ENCODE data around the gene KRTAP9-7.

- TF ChIP-seq CTCF (IDR thresholded peaks at IDR 0.05; ENCODE audit: extremely low read depth in 1 of 2, insufficient read depth in 1 of 2, low read depth in 1 of 2, low read length in 2 of 2) (no peak), EZH2 (IDR thresholded peaks at IDR 0.05; ENCODE audit: borderline replicate concordance, low read depth, low read length, severe bottlenecking) (no peak), POLR2AphosphoS5 (IDR thresholded peaks at IDR 0.05; ENCODE audit: insufficient read depth, low read depth, low read length) (no peak), FOS (IDR thresholded peaks at IDR 0.05; ENCODE audit: borderline replicate concordance, insufficient read depth, low read length) (no peak)
Observed at GRCh38 chr17:41271858-41272257, 3.6 kb upstream of the KRTAP9-7 start.

All from endothelial cell of umbilical vein (primary cell).